ENCODE data around the gene ZNF556.

DNA sequence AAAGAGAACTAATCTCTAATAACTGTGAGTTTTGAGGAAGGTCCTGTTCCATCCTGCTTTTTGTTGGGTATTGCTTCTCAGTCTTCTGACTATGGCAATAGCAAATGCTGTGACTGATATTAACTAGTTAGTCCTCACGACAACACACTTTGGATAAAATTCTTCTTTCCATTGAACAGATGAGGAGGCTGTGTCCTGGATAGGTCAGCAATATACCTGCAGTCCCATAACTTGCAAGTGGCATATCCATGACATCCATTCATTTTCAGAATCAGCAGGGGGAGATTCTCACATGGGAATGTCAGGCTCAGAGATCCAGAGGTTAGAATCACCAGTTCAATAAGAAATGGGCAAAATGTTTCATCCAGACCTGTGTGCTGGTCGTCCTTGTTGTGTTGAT is 40.1 kb upstream of the ZNF556 start:
- TF ChIP-seq EZH2 (IDR thresholded peaks at IDR 0.05; ENCODE audit: insufficient read depth, poor library complexity, severe bottlenecking) (no peak), EZH2phosphoT487 (IDR thresholded peaks at IDR 0.05; ENCODE audit: insufficient read depth, low read depth) (no peak)

Data from GM23248 (cell line).